Cardiac fibroblast (primary cell): ENCODE measurements around the gene ZNF345.

ENCODE experiments used
- DNase-seq, 2 donors: peaks; one replicate each; pipeline versions ENCODE4 v3.0.0 to v3.0.0-alpha.2; 2010; ENCODE audit warnings: low read depth in 2 of 2
- H3K4me3 ChIP-seq, 2 donors: replicated peaks in 1 of 2; 1 replicate in 1 of 2; 2 replicates in 1 of 2; pipeline ENCODE4 v1.5.1; 2011; ENCODE audit warnings: low read depth in 2 of 2, low read length in 2 of 2, mild to moderate bottlenecking in 2 of 2, moderate library complexity in 1 of 2
- TF ChIP-seq, protein P1 (sequence below): IDR thresholded peaks from one replicate; pipeline ENCODE4 v1.5.1; 2011; ENCODE audit warnings: low read depth, mild to moderate bottlenecking, low read length, inconsistent platforms

ZNF345 gene

DNA sequence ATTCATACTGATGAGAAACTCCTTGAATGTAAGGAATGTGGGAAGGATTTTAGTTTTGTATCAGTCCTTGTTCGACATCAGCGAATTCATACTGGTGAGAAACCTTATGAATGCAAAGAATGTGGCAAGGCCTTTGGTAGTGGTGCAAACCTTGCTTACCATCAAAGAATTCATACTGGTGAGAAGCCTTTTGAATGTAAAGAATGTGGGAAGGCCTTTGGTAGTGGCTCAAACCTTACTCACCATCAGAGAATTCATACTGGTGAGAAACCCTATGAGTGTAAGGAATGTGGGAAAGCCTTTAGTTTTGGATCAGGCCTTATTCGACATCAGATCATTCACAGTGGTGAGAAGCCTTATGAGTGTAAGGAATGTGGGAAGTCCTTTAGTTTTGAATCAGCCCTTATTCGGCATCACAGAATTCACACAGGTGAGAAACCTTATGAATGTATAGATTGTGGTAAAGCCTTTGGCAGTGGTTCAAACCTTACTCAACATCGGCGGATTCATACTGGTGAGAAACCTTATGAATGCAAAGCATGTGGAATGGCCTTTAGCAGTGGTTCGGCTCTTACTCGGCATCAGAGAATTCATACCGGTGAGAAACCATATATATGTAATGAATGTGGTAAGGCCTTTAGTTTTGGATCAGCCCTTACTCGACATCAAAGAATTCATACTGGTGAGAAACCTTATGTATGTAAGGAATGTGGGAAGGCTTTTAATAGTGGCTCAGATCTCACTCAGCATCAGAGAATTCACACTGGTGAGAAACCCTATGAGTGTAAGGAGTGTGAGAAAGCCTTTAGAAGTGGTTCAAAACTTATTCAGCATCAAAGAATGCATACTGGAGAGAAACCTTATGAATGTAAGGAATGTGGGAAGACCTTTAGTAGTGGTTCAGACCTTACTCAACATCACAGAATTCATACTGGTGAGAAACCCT, 26.6 kb downstream of the ZNF345 start:
- H3K4me3 ChIP-seq: no peak overlapping the region
- TF ChIP-seq, protein P1, sequence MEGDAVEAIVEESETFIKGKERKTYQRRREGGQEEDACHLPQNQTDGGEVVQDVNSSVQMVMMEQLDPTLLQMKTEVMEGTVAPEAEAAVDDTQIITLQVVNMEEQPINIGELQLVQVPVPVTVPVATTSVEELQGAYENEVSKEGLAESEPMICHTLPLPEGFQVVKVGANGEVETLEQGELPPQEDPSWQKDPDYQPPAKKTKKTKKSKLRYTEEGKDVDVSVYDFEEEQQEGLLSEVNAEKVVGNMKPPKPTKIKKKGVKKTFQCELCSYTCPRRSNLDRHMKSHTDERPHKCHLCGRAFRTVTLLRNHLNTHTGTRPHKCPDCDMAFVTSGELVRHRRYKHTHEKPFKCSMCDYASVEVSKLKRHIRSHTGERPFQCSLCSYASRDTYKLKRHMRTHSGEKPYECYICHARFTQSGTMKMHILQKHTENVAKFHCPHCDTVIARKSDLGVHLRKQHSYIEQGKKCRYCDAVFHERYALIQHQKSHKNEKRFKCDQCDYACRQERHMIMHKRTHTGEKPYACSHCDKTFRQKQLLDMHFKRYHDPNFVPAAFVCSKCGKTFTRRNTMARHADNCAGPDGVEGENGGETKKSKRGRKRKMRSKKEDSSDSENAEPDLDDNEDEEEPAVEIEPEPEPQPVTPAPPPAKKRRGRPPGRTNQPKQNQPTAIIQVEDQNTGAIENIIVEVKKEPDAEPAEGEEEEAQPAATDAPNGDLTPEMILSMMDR: no peak
- peak in 1 of 2 donors; percentile 11 for DNase-seq

DNA sequence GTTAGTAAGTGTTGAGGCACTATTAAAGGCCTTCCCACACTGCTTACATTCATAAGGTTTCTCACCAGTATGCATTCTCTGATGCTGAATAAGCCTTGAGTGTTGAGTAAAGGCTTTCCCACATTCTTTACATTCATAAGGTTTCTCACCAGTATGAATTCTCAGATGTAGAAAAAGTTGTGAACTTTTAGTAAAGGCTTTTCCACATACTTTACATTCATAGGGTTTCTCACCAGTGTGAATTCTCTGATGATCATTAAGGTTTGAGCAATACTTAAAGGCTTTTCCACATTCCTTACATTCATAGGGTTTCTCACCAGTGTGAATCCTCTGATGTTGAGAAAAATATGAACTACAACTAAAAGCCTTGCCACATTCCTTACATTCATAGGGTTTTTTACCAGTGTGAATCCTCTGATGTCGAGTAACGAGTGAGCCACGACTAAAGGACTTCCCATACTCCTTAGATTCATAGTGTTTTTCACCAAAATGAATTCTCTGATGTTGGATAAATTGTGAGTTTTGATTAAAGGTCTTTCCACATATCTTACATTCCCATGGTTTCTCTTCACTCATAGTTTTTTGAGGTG, 41.2 kb downstream of the ZNF345 start:
- peak in 1 of 2 donors; percentile 9 for DNase-seq
- H3K4me3 ChIP-seq: no peak overlapping the region
- TF ChIP-seq, protein P1: no peak

DNA sequence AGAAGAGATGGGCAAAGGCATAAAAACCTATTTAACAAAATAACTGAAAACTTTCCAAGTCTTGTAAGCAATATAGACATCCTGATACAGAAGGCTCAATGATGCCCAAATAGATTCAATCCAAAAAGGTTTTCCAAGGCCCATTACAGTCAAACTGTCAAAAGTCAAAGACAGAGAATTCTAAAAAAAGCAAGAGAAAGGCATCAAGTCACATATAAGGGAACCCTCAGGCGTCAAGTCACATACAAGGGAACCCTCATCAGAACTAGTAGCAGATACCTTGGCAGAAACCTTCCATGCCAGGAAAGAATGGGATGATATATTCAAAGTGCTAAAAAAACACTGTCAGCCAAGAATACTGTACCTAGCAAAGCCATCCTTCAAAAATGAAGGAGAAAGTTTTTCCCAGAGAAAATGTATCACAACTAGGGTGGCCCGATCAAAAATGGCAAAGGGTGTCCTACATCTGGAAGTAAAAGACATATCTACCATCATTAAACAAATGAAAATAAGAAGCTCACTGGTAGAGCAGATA, 44.2 kb downstream of the ZNF345 start:
- no peak for DNase-seq
- H3K4me3 ChIP-seq: no peak overlapping the region
- TF ChIP-seq, protein P1: no peak

DNA sequence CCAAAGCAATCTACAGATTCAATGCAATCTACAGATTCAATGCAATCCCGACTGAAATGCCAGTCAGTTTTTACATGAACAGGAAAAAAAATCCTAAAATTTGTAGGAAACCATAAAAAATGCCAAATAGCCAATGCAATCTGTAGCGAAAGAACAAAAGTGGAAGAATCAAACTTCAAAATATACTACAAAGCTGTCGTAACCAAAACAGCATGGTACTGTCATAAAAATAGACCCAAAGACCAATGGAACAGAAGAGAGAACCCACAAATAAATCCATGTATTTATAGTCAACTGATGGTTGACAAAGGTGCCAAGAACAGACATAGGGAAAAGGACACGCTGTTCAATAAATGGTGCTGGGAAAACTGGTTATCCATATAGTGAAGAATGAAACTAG, 47.7 kb downstream of the ZNF345 start:
- H3K4me3 ChIP-seq: no peak overlapping the region
- DNase-seq: no peak
- TF ChIP-seq, protein P1: no peak

DNA sequence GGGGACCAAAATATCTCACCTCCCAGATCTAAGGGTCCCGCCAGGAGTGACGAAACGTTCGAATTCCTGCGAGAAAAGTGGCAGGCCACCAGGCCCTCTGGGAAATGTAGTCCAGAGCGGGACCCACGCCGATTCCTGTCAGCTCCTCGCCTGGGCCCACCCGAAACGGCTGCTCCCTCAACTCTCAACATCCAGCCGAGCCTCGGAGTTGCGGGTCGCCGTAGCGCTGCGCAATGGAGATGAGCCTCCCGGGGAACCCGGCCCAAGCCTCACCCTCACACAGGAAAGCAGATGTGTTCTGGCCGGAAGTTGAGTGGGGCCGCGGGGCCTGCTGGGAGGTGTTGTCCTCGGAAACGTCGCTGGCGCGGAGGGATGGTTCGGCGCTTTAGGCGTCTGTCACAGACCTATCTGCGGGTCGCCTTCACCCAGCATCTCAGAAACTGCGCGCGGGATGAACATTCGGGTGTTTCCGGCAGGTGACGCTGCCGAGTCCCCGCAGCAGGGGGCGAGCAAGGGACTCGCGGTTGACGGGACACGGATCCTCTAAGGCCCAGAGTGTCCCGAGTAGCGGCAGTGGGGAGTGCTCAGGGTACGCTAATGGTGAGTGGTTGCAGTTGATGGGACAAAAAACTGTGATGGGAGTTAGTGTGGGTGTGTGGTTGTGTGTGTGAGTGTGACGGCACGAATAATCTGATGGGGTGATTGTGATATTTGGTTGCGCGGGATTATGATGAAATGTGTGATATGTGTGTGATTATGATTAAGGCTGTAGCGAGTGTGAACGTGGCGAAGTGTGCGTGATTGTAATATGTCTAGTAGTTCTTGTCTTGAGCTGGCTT, 65.5 kb downstream of the ZNF345 start, which contains the start of the genes ZNF568 and ZNF829:
ZNF568 (plus strand) TSS at position 341 of the 839 bp plus-strand sequence. CDS start 6,439 bp downstream, outside the sequence.
ZNF829 (minus strand) TSS at position 300 of the 839 bp plus-strand sequence. CDS start 1,124 bp downstream, outside the sequence.
- TF ChIP-seq, protein P1: peak; percentile 79
- H3K4me3 ChIP-seq: peak within 1 kb of the TSS; percentile 87 to 94
- DNase-seq: peak; percentile 90 to 92

DNA sequence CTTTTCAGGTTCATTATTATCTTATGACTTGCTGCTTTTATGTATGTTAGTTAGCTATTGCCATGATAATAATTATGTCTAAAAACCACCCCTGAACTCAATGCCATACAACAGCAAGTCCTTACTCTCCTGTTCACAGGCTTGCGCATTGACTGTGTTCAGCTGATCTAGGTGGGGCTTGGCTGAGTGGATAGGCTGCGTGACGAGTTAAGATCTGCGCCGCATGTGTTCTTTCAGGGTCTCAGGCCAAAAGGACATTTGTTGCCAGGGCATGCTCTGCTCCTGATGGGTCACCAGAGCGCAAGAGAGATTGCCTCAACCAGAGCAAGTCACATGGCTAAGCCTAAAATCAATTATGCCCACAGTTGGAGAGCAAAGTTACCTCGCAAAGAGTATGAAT, 66.3 kb downstream of the ZNF345 start:
- TF ChIP-seq, protein P1: no peak
- DNase-seq: peak; percentile 30 to 55
- H3K4me3 ChIP-seq: peak overlapping the region; percentile 87 to 94
